HG03139 (cell line): Measurements from ENCODE around the gene ZBTB46.
"Not testable (repeated sequence)": the region's sequence is repeated elsewhere in the genome, so short reads cannot be mapped to it uniquely, and the experiment has no call there.

Source experiments
- ATAC-seq: cut with Tn5 transposase; IDR thresholded peaks from one replicate; pipeline ENCODE4 v1.9.1; 2021; ENCODE audit not compliant: unreplicated experiment

Gene ZBTB46

GRCh38 chr20:63830841-63831588 lies at the start of gene ZBTB46:
Gene ZBTB46, minus strand, starts transcription at chr20:63831264. Its CDS starts 40,507 bp downstream, at chr20:63790757.
- no peak for ATAC-seq

DNA sequence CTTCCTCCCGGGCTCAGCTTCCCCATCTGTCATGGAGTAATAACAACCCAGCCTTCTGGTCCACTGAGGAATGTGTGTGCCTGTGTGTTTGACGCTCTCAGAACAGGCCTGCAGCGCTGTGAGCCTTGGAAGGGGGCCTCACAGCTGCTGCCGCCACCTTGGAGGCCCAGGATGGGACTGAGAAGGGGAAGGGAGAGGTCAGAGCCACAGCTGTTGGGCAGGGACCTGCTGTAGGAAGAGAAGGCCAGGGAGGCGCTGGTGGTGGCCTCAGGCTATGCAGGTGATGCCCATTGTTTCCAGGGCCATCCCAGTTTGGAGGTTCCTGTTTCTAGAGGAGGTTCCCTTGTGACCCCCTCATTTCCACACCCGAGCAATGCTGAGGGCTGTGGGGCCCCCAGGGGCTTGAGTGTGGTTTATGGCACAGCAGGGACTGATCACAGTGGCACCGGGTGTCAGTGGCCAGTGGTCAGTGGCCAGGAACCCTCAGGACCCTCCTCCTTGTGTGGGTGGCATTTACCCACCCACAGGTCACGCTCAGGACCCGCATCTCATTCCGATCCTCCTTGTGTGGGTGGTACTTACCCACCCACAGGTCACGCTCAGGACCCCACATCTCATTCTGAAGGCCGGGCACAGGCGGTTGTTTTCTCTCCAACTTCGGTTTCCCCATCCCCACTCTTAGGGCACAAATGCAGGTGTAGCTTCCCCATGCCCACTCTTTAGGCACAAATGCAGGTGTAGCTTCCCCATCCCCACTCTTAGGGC lies 48.0 kb upstream of the ZBTB46 start:
- no peak for ATAC-seq

- no peak for ATAC-seq
Observed at GRCh38 chr20:63877755-63878470, 46.8 kb upstream of the ZBTB46 start.

GRCh38 chr20:63876489-63877036 lies 45.5 kb upstream of the ZBTB46 start:
- ATAC-seq = no peak

DNA sequence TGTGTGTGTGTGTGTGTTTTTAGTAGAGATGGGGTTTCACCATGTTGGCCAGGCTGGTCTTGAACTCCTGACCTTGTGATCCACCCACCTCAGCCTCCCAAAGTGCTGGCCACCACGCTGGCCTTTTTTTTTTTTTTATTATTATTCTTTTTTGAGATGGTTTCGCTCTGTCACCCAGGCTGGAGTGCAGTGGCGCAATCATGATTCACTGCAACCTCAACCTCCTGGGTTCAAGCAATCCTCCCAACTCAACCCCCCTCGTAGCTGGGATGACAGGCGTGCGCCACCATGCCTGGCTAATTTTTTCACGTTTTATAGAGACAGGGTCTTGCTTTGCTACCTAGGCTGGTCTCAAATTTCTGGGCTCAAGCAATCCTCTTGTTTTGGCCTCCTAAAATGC lies 43.2 kb upstream of the ZBTB46 start:
- ATAC-seq = not testable (repeated sequence)

DNA sequence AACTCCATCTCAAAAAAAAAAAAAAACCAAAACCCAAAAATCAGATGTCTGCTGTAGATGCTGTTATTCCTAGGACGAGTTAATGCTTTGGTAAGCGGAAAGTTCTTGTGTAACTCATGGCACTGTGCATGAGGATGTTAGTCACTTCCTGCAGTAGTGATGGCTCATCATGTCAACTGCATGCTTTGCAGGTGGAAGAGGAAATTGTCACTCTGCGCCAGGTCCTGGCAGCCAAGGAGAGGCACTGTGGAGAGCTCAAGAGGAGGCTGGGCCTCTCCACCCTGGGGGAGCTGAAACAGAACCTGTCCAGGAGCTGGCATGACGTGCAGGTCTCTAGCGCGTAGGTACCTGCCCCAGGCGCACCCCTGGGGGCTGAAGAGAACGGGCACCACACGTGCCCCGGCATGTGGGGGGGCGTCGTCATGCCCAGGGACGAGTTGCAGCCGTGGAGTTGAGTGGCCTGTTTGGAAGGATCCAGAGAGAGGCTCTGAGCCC lies 42.5 kb upstream of the ZBTB46 start:
- ATAC-seq = no peak

DNA sequence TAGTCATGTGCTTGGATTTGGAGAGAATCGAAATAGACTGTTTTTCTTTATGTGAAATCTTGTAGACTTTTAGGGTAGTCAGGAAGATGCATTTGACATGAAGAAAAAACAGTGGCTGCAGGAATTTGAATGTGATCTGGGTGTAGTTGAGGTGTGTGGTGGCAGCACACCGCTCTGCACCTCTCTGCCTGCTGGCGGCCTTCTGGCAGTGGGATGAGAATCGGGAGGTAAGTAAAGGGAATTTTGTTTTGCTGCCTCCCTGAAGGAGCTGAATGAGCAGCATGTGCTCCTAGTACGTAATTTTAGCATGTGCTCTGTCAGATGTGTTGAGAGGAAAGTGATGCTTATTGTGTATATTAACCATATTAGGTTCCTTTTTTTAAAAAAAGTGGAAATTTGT lies 37.2 kb upstream of the ZBTB46 start:
- no peak for ATAC-seq

DNA sequence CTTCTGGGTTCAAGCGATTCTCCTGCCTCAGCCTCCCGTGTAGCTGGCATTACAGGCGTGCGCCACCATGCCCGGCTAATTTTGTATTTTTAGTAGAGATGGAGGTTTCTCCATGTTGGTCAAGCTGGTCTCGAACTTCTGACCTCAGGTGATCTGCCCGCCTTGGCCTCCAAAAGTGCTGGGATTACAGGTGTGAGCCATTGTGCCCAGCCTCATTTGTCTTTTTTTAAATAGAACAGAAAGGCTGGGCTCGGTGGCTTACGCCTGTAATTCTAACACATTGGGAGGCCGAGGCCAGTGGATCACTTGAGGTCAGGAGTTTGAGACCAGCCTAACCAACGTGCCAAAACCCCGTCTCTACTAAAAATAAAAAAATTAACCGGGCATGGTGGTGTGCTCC lies 36.0 kb upstream of the ZBTB46 start:
- ATAC-seq = not testable (repeated sequence)

DNA sequence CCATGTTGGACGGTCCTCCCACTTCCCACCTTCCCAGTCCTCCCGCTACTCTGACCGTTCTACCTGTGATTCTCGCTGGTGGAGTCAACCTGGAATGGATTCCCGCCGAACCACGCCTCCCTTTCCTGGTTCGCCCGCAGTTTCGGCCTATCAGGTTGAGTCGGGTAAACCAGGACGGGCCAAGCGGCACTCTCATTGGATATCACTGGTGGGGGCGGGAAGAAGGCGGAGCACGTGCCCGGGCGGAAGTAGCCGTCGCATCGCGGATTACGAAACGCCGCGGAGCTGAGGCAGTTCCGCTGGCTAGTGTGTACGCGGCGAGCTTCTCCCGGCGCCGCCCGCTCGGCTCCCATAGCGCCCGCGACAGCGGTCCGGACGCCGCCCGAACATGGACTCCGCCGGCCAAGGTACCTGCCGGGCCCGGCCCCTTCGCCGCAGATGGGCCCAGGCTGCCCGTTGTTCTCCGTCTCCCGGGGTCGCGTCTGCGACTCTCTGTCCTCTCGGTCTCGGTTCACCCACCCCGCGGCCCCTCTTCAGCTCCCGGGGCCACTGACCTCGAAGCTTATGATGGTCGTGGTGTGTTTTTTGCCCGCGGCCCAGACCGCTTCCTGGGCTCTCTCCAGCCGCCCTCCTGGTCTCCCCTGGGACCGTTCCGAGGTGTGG lies 34.0 kb upstream of the ZBTB46 start, which contains the start of gene TPD52L2:
TPD52L2 (plus strand) TSS at position 293 of the 663 bp plus-strand sequence; CDS start at position 389, 96 bp downstream.
- peak; percentile 71 for ATAC-seq

DNA sequence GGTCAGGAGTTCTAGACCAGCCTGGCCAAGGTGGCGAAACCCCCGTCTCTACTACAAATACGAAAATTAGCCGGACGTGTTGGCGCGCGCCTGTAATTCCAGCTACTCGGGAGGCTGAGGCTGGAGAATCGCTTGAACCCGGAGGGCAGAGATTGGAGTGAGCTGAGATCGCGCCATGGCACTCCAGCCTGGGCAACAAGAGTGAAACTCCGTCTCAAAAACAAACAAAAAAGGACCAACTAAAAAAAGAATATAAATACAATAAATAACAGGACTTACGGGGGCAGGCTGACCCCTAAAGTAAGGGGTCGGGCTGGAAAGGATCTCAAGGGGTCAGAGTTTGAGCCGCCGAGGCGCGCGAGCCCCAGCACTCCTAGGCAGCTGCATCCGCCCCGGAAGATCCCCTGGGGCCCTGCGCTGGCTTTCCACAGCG lies 33.5 kb upstream of the ZBTB46 start:
- ATAC-seq = no peak

DNA sequence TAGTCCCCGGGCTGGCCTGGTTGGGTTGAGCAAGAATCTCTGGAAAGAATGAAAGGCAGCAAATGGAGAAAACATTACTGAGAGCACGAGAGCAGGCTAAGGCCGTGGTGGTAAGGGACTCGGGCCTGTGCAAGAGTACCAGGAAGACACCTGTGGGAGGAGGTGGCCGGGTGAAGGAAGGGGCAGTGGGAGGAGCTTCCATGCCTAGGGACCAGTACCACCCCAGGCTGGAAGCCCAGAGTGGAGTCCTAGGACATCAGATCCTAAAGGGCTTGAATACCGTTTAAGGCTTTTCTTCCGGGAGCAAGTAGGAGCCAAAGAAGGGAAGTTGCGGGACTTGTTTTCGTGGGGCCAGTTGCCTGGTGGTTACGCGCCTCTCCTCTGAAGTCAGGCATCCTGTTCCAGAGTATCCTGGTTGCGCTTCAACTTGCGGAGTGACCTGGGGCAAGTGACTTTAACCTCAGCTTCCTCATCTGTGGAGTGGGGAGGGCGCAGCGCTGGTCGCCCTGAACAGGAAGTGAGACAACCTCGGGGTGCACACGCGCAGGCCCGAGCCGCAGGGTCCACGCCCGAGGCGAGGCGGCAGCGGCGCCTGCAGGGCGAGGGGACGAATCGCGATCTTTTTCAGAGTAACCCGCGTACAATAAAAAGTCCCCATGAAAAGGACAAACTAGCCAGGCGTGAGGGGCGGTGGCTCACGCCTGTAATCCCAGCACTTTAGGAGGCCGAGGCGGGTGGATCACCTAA lies 32.9 kb upstream of the ZBTB46 start:
- peak; percentile 61 for ATAC-seq

DNA sequence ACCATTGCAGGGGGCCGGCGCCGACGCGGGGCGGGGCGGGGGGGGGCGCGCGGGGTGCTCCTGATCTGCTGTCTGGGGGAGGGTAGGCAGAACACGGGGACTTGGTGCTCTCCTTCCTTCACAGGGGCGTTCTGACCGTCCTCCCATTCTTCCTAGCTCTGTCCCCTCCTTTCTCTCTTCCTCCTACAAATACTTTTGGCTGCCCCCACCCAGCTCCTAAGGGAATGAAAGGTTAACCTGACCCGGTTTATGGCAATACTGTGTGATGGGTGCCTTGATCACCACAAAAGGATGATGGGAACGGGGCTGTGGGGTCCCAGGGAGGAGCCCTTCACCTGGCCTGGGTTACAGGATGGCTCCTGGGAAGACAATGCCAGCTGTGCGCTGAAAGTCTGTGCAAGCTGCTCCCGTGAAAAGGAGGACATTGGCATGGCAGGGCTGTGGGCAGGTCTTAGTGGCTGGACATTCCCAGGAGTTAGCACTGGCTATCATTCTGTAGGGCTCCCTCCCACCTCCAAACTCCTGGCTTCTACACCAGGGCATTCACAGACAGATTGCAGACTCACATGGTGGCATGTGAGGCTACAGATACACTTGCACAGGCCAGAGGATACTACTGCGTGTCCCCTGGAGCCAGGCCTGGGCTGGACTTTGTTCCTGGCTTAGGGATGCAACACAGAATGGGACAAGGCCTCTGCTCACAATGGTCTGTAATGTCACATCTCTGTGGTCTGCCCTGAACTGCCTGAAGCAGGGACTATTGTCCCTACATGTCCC lies 32.1 kb upstream of the ZBTB46 start:
- ATAC-seq = no peak

DNA sequence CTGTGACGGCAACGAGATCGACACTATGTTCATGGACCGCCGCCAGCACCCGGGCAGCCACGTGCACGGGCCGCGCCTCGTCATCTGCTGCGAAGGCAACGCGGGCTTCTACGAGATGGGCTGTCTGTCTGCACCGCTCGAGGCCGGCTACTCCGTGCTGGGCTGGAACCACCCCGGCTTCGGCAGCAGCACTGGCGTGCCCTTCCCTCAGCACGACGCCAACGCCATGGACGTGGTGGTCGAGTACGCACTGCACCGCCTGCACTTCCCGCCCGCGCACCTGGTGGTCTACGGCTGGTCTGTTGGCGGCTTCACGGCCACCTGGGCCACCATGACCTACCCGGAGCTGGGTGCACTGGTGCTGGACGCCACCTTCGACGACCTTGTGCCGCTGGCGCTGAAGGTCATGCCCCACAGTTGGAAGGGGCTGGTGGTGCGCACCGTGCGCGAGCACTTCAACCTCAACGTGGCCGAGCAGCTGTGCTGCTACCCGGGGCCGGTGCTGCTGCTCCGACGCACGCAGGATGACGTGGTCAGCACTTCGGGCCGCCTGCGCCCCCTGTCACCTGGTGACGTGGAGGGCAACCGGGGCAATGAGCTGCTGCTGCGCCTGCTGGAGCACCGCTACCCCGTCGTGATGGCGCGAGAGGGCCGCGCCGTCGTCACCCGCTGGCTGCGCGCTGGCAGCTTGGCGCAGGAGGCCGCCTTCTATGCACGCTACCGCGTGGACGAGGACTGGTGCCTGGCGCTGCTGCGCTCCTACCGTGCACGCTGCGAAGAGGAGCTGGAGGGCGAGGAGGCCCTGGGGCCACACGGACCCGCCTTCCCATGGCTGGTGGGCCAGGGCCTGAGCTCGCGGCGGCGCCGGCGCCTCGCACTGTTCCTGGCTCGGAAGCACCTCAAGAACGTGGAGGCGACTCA lies 31.2 kb upstream of the ZBTB46 start:
- no peak for ATAC-seq

DNA sequence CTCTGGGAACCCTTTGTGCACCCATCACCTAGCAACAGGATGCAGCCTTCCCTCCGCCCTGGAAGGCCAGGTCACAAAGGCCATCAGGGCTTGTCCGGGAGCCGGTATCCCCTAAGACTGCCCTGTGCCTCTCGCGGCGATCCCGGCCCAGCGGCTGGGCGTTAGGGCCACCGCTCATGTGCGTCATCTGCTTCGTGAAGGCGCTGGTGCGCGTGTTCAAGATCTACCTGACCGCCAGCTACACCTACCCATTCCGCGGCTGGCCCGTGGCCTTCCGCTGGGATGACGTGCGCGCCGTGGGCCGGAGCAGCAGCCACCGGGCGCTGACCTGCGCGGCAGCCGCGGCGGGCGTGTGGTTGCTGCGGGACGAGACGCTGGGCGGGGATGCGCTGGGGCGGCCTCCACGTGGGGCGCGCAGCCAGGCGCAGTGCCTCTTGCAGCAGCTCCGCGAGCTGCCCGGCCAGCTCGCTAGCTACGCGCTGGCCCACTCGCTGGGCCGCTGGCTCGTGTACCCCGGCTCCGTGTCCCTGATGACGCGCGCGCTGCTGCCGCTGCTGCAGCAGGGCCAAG lies 30.4 kb upstream of the ZBTB46 start, which contains the start of gene ABHD16B:
ABHD16B (plus strand) TSS at position 134 of the 570 bp plus-strand sequence; CDS start at position 177, 43 bp downstream.
- ATAC-seq = no peak

DNA sequence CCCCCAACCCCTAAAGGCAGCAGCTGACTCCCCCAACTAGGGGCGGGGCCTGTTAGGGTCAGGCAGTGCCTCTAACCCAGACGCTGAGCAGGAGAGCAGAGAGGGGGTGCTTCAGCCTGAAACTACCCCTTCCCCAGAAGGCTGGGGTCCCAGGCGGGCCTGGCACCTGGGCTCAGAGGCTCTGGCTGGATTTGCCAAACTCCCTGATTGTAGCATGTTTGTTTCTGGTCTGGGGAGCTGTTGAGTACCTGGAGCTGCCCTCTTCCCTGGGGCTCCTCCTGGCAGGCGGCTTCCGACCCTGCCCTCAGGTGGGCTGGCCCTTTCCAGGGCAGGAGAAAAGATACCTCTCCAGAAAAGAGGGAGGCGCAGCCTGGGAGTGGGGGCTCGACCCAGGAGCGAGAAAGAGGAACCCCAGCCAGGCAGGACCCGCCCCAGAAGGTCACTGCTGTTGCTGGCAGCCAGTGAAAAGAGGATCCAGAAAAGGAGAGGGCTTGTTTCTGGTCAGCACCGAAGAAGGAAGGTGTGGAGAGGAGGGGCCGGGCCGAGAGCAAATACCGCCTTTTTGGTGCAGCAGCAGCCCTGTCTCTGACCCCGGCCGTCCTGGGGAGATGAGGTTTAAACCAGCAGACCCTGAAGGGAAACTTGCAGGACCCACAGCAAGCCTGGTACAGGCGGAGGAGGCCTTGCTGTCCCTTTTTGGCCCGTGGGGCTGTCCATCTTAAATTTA lies 29.4 kb upstream of the ZBTB46 start:
- ATAC-seq = no peak

- no peak for ATAC-seq
Observed at GRCh38 chr20:63859166-63859699, 28.2 kb upstream of the ZBTB46 start.
